HEK293T (cell line): ENCODE measurements around the gene PHF14.

Experiments
- ARNT ChIP-seq: fragments of 450-650 bp; IDR thresholded peaks from 2 replicates; pipeline ENCODE4 v1.6.1; 2017; ENCODE audit warnings: mild to moderate bottlenecking
- BHLHE40 ChIP-seq: fragments of 450-650 bp; IDR thresholded peaks from 2 replicates; pipeline ENCODE4 v1.6.1; 2016; ENCODE audit warnings: mild to moderate bottlenecking, moderate library complexity, borderline replicate concordance
- ELF4 ChIP-seq: fragments of 450-650 bp; IDR thresholded peaks from 2 replicates; pipeline ENCODE4 v1.6.1; 2017; ENCODE audit warnings: antibody characterized with exemption
- FOXA1 ChIP-seq: fragments of 450-650 bp; IDR thresholded peaks from 2 replicates; pipeline ENCODE4 v1.6.1; 2016; ENCODE audit warnings: mild to moderate bottlenecking
- FOXK2 ChIP-seq: fragments of 450-650 bp; IDR thresholded peaks from 2 replicates; pipeline ENCODE4 v1.6.1; 2016; ENCODE audit warnings: mild to moderate bottlenecking
- FOXM1 ChIP-seq: fragments of 450-650 bp; IDR thresholded peaks from 2 replicates; pipeline ENCODE4 v1.6.1; 2017; ENCODE audit warnings: mild to moderate bottlenecking, borderline replicate concordance
- HDGF ChIP-seq: fragments of 450-650 bp; IDR thresholded peaks from 2 replicates; pipeline ENCODE4 v1.6.1; 2017; ENCODE audit warnings: antibody characterized with exemption, borderline replicate concordance
- L3MBTL2 ChIP-seq: fragments of 450-650 bp; conservative IDR thresholded peaks from 2 replicates; pipeline ENCODE4 v1.6.1; 2016; ENCODE audit warnings: mild to moderate bottlenecking
- LEF1 ChIP-seq: fragments of 450-650 bp; IDR thresholded peaks from 2 replicates; pipeline ENCODE4 v1.6.1; 2017; ENCODE audit warnings: mild to moderate bottlenecking, borderline replicate concordance
- NFRKB ChIP-seq: fragments of 450-650 bp; IDR thresholded peaks from 2 replicates; pipeline ENCODE4 v1.6.1; 2016; ENCODE audit warnings: mild to moderate bottlenecking, moderate library complexity
- PKNOX1 ChIP-seq: fragments of 450-650 bp; IDR thresholded peaks from 2 replicates; pipeline ENCODE4 v1.6.1; 2016
- SP1 ChIP-seq: fragments of 450-650 bp; IDR thresholded peaks from 2 replicates; pipeline ENCODE4 v1.6.1; 2017
- SUZ12 ChIP-seq: fragments of 450-650 bp; IDR thresholded peaks from 2 replicates; pipeline ENCODE4 v1.6.1; 2016; ENCODE audit warnings: mild to moderate bottlenecking
- TARDBP ChIP-seq: fragments of 450-650 bp; IDR thresholded peaks from 2 replicates; pipeline ENCODE4 v1.6.1; 2016

- TF ChIP-seq ELF4 (no peak), PKNOX1 (no peak), SP1 (no peak), TARDBP (no peak), FOXA1 (no peak), FOXM1 (no peak), FOXK2 (no peak), SUZ12 (no peak), L3MBTL2 (no peak), ARNT (no peak), BHLHE40 (no peak), LEF1 (no peak), NFRKB (no peak), HDGF (no peak)
These were observed 156.3 kb downstream of the PHF14 start for GRCh38 chr7:11130012-11130411.
